GM18511 (cell line): Measurements from ENCODE around the gene FSTL5.

Source experiments
- ATAC-seq: cut with Tn5 transposase; IDR thresholded peaks from one replicate; pipeline ENCODE4 v1.9.1; 2021; ENCODE audit warnings: mild to moderate bottlenecking, moderate library complexity; ENCODE audit not compliant: unreplicated experiment

FSTL5 gene

DNA sequence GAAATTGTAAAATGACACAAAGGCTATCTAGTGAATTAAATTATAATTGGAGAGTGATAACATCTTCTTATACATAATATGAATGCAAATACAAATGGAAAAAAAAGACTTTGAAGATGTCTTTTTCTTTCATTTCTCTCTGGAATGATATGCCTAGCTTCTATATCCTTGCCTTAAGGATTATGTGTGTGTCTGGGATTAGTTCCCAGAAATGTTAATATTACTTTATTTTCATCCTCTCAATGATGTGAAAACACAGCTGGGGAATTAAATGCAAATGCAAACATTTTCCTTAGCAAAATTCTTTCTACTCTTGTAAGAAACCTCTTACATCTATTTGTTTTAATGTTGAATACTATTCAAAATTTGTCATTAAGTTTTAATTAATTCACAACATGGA is 441.9 kb downstream of the FSTL5 start:
- ATAC-seq: no peak

- no peak for ATAC-seq
Observed at GRCh38 chr4:161717084-161717483, 446.7 kb downstream of the FSTL5 start.

DNA sequence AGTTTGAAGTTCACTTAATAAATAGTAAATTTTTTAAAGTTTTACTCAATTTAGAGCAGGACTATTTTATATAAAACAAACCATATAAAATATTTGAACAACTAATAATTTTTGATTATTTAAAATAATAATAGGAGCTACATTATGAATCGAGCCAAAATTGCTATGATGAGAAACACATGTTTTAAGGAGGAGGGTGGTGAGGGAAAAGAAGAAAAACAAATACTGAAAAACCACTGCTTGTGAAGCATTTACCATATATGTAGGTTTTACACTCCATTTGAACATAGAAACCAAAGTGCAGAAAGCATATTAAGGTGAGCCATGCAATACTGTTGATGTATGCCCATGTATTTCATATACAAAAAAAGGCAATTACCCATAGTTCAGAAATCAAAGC is 448.9 kb downstream of the FSTL5 start:
- no peak for ATAC-seq

DNA sequence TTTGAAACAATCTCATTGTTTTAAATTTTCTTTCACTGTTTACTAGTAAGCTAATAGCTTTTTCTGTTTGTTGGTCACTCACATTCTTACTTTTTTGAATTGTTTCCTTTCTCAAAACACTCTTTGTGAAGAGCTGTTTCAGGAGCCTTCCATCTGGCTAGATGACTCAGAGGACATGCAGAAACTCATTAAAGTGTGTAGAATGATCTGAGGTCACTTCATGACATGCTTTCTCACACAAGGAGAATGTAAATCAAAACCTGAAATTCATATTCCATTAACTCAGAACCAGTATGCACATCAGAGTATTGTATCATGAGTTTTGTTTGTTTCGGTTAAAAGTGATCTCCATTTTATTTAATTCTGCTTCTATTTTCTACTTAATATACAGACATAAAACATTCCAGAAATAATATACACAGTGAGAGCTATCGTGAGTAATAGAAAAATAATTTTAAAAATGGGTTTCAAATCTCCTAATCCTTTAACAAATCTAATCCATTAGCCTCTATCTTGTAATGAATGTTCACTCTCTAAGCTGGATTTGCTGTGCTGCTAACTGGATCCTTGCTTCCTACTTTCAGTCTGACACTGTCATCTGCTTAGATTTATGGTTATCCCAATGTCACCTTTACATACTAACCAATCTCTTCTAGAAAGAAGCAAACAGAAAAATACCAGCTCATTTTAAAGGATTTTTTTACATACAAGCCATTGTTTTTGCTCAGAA is 449.6 kb downstream of the FSTL5 start:
- ATAC-seq: no peak

GRCh38 chr4:161704653-161705052 is 459.1 kb downstream of the FSTL5 start:
- ATAC-seq: no peak

GRCh38 chr4:161704040-161704439 is 459.8 kb downstream of the FSTL5 start:
- ATAC-seq: no peak

- ATAC-seq: no peak
Observed at GRCh38 chr4:161702287-161702686, 461.5 kb downstream of the FSTL5 start.

DNA sequence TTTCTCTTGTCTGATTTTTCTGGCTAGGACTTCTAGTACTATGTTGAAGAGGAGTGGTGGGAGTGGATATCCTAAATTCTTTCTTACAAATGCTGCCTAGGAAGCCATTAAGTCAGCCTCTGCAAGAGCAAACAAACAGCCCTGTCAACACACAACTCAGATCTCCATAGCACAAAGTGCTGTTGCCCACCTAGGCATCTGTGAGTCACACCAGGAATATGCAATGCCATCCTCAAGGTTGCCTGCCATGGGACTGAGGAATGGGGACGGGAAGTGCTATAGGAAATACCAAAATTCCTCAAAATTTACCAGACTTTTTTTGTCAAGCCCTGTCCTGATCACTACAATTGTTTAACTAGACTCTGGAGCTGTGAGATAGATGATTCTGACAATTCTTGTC is 466.9 kb downstream of the FSTL5 start:
- ATAC-seq: no peak

DNA sequence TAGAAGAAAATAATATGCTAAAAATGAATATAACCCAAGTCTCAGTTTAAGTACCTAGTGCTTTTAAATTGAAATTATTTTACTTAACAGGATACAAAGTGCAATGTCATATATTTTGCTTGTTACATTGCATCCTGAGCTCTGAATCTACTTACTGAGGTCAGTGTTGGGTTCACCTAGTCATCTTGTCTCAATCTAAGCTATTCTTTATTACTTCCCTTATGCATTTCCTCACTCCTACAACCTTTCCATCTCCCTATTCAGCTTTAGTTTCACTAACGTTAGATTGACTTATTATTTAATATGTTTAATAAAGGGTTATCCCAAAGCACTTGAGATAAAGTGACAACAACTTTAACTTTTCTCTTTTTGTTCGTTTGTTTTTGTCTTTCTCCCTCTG is 483.7 kb downstream of the FSTL5 start:
- no peak for ATAC-seq

- no peak for ATAC-seq
Observed at GRCh38 chr4:161664740-161665139, 499.1 kb downstream of the FSTL5 start.

GRCh38 chr4:161663844-161664243 is 500.0 kb downstream of the FSTL5 start:
- ATAC-seq: no peak

GRCh38 chr4:161658676-161659075 is 505.1 kb downstream of the FSTL5 start:
- no peak for ATAC-seq

GRCh38 chr4:161657616-161658015 is 506.2 kb downstream of the FSTL5 start:
- ATAC-seq: no peak

DNA sequence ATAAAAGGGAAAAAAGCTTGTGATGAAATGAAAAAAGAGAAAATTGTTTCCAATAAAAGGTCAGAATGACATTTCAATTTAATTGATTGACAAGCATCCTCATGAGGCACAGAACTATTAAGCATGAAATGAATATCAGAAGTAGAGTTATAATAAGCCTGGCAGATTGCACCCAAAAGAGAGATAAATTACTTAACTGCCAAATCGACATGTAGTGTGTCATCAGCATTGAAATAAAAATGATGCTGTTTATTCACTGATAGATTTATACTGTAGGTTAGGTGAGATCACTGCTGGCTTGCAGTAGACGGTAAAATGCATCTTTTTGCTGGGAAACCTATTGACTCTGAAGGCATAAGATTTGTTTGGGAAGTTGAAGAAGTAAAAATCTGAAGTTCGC is 507.2 kb downstream of the FSTL5 start:
- no peak for ATAC-seq

DNA sequence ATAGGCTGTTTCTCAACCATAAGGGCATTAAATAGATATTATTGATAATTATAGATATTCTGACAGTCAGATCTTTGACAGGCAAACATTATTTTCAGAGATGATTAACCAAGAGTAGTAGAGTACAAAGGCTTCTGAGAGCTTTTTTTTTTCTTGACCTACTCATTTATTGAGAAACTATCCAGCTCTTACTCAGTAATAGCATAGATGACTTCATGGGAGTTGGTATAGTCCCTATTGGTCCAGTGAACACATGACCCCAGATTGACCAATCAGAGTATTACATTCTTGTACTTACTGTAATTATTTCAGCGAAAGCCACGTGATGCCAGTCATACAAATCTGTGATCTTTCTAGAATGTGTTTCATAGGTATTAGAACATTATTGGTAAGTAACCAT is 508.7 kb downstream of the FSTL5 start:
- ATAC-seq: no peak

DNA sequence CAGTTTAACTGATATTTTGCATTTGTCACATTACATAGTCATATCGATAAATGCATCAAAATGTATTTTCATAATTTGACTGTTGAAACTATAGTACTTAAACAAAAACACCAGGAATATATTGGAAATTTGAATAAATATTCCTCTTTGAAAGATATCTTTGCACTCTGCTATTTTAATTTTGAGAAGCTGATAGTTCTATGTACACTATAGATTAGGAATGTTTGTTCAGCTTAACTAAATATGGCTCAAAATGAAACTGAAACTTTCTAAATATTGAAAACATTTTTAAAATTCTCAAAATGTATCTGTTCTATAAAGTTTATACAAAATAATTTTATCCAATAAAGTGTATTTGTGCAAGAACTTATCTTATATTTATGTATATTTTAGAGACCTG is 510.1 kb downstream of the FSTL5 start:
- no peak for ATAC-seq

- ATAC-seq: no peak
Observed at GRCh38 chr4:161651586-161651985, 512.2 kb downstream of the FSTL5 start.

GRCh38 chr4:161650812-161651211 is 513.0 kb downstream of the FSTL5 start:
- ATAC-seq: peak; percentile 51

GRCh38 chr4:161647757-161648156 is 516.0 kb downstream of the FSTL5 start:
- no peak for ATAC-seq

GRCh38 chr4:161642708-161643107 is 521.1 kb downstream of the FSTL5 start:
- no peak for ATAC-seq

GRCh38 chr4:161629694-161630441 is 533.9 kb downstream of the FSTL5 start:
- ATAC-seq: no peak

GRCh38 chr4:161604516-161605300 is 559.1 kb downstream of the FSTL5 start:
- ATAC-seq: peak; percentile 73
